Measurements from ENCODE around the gene KCNH4.
A peak's percentile ranks its signal among the peaks of the same experiment; 100 is the strongest.
"Not testable (repeated sequence)": the region's sequence is repeated elsewhere in the genome, so short reads cannot be mapped to it uniquely, and the experiment has no call there.

The KCNH4 gene

DNA sequence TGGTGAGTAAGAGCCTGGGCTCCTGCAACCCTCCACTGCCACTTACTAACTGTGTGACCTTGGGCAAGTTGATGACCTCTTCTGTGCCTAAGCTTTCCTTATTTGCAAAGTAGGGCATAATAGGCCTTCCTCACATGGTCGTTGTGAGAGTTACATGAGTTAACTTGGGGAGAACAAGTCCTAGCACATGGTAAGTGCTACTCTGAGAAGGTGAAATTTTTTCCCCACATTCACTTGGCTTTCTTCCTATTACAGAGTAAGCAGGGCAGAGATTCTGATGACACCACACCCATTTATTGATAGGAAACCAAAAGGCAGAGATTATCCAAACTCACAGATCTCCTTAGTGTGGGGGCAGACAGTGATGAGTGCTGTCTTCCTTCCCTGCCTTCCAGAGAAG, 1.6 kb downstream of the KCNH4 start:
- no peak for DNase-seq (ENCODE audit: low read depth in 2 of 3, low spot score in 2 of 3)

DNA sequence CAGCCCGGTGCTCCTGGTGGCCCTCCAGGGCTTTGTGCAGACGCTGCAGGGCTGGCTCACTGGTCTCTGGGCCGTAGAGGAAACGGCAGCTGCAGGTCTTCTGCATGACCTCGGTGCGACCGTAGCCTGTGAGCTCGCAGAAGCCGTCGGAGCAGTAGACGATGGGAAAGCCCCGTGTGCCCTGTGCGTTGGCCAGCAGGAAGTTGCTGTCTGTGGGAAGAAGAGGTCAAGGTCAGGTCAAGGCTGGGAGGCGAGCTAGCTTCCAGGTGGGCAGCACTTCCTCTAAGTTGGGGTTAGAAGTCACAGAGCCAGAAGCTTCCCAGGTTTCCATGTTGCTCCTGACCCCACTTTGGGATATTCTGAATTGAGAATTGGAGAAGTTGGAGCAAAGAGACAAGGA, 2.1 kb downstream of the KCNH4 start:
- no peak for DNase-seq (ENCODE audit: low read depth in 2 of 3, low spot score in 2 of 3)

DNA sequence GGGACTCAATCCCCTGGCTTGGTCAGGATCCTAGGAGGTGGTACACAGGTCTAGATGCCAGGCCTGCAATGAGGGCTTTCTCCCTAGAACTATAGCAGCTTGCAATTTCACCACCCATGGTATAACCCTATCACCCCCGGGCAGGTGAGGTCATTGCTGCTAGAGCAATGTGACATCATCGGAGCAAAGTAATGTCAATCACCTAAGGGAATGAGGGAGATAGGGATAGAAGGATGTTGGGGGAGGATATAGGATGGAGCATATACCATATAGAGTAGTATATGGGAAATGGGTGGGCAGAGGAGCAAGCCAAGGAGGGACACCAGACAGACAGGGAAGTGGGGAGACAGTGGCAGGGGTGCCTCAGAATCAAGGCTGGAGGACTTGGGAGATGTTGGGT, 3.3 kb downstream of the KCNH4 start:
- DNase-seq (ENCODE audit: low read depth in 2 of 3, low spot score in 2 of 3): no peak

DNA sequence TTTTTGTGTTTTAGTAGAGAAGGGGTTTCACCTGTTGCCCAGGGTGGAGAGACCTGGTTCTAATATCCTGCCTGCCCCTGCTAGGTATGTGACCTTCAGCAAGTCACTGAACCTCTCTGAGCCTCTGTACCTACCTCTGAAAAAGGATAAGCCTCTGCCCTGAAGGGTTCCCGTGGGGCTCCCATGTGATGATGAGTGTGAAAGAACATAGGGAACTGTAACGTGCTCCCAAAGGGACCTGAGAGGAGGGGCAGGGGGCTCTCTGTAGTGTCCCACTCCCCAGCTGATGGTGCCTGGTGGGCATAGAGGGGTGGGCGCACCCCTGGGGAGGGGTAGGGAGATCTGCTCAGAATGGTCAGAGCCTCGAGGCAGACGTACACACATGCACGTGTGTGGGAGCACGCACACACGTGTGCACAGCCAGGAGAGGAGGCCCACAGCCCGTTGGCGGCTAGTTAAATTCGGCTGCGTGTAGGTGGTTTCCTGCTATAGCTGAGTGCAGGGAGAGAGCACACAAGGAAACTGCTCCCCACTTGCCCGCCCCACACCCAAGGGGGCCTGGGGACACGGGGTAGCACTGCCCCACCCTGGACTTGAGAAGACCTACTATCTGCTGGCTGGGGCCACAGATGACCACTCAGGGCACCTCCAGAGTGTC, 6.7 kb downstream of the KCNH4 start:
- no peak for DNase-seq (ENCODE audit: low read depth in 2 of 3, low spot score in 2 of 3)

DNA sequence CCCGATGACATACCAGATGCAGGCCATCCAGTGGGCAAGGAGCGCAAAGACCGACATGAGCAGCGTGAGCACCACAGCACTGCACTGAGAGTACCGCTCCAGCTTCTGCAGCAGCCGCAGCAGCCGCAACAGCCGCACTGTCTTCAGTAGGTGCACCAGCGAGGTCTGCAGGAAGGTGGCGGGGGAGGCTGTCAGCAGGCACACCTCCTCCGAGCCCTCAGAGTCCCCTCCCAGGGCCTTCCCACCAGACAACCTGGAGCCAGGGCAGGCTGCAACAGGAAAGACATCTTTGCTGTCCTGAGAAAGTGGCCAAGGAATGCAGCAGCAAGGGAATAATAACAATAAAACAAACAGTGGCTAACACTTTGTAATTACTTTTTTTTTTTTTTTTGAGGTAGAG, 9.1 kb downstream of the KCNH4 start:
- no peak for DNase-seq (ENCODE audit: low read depth in 2 of 3, low spot score in 2 of 3)

DNA sequence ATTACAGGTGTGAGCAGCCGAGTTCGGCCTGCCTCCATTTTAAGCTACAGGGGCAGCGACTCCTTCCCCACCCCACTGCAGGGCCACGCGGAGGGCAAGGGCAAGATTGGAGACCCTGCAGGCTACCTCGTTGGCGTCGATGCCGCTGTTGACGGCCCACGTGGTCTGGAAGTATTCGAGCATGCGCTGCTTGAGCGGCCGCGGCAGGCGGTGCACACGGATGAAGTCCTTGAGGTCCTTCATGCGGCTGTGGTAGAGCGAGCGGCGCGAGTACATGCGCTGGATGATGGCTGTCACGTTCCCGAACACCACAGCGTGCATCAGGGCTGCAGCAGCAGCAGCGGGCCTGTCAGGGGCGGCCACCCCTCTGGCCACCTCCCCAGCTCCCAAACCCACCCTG, 11.6 kb downstream of the KCNH4 start:
- no peak for DNase-seq (ENCODE audit: low read depth in 2 of 3, low spot score in 2 of 3)

DNA sequence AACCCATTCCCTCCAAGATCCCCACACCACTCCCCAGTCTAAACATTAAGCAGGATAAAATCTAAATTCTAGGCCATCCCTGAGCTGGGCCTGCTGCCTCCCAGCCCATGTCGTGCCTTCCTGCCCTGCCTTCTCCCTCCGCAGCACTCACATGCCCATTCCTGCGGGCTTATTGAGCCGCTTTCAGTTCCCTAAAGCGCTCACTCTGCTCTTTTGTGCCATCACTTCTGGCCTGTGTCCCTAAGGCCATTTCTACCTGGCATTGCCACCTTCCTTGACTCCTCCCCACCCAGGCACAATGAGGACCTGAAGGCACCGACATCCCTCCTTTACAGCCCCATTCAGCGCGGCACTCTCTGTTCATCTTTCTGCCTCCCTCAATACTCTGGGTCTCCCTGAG, 13.1 kb downstream of the KCNH4 start:
- no peak for DNase-seq (ENCODE audit: low read depth in 2 of 3, low spot score in 2 of 3)

DNA sequence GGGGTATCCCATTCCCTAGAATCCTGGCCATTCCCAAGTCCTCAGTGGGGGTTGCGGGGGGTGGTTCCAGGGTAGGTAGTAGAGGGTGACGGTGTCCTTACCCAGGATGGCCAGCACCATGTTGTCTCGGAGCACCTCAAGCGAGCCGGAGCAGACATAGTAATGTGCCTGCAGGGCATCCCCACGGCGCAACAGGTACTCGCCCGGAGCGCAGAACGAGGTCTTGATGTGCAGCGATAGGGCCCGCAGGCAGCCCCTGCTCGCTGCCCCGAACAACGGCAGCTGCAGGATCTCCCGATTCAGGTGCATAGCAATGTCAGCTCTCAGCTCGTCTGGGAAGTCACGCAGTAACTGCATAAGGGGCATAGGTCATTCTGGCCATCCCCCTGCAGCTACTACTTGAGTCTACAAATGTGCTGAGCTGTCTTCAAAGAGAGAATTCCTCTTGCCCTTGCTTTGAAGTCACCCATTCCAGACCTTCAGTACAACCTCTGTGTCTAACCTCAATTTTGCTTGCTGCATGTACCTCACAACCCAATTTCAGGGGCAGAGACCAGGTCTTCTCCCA, 14.7 kb downstream of the KCNH4 start:
- no peak for DNase-seq (ENCODE audit: low read depth in 2 of 3, low spot score in 2 of 3)

DNA sequence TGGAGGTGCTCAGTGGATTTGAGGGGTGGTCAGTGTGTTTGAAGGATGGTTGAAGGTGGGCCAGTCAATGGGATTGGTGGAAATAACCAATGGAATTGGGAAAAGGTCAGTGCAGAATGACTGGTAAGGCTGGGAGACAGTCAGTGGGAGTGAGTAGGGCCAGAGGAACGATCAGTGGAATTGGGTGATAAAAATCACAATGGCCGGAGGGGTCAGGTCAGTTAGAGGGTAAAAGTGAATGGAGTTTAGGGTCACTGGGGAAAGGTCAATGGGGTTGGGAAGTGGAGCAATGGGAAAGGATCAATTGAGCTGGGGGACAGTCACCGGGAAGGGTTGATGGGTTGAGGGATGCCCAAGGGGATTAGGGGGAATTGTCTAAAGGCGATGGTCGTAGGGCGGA, 15.2 kb downstream of the KCNH4 start:
- no peak for DNase-seq (ENCODE audit: low read depth in 2 of 3, low spot score in 2 of 3)

DNA sequence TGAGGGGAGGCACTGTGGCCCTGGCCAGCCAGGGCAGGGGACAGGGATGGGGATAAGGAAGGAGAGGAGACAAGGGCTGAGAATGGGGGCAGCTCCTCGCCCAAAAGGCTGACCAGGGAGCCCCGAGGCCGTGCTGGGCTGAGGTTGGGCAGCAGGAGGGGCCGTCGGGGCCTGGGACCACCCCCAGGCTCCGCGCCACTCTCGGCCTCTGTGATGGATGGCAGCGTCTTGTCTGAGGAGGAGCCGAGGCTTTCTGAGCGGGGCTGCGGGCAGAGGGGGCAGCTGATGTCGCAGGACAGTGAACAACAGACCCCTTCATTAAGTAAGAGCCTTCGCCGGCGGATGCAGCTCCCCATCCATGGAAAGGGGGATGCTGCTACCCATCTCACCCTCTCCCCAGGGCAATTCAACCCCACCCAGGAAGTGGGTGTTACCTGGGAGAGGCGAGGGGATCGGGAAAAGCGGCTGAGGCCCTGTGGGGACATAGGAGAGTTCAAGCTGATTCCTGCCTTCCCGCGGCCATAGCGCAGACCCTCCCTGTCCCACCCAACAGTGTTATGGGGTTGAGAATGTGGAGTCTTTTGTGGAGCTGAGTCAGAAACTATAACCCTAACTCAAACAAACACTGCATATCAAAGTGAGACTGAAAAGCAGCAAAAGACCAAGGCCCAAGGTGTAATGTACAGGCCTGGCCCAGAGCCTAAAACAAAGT, 17.1 kb downstream of the KCNH4 start:
- DNase-seq (ENCODE audit: low read depth in 2 of 3, low spot score in 2 of 3): no peak

DNA sequence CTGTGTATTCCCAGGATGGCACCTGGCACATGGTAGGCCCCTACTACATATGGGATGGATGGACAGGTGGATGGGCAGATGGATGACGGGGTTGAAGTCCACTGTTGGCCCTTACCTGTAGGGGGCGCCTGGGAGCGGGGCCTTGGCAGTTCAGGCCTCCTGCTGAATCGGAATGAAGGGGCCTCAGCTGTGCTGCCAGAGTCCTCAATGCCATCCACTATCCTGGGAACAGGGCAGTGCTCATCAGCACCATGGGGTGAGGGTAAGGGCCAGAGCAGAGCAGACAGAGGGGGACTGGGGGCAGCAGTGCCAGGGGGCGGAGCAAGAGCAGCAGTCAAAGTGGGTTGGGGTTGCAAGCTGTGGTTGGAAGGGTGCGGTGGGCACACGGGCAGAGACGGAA, 17.8 kb downstream of the KCNH4 start:
- peak in 2 of 3 experiments; percentile 41 to 51 for DNase-seq (ENCODE audit: low read depth in 2 of 3, low spot score in 2 of 3)

DNA sequence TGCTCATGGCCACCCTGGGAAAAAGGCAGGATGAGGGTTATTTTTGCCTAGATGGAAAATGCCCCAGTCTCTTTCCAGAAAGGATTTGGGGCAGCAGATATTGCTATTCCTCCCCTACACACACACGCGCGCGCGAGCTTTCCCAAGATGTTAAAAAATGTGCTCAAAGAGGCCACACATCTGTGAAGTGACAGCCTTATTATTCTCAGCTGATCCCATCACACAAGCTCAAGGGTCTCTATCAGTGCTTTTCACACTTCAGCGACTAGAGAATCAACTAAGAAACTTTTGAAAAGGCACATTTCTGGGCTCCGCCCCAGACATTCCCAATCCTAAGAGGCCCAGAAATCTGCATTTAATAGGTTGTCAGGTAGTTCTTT, 20.4 kb downstream of the KCNH4 start:
- DNase-seq (ENCODE audit: low read depth in 2 of 3, low spot score in 2 of 3): no peak

DNA sequence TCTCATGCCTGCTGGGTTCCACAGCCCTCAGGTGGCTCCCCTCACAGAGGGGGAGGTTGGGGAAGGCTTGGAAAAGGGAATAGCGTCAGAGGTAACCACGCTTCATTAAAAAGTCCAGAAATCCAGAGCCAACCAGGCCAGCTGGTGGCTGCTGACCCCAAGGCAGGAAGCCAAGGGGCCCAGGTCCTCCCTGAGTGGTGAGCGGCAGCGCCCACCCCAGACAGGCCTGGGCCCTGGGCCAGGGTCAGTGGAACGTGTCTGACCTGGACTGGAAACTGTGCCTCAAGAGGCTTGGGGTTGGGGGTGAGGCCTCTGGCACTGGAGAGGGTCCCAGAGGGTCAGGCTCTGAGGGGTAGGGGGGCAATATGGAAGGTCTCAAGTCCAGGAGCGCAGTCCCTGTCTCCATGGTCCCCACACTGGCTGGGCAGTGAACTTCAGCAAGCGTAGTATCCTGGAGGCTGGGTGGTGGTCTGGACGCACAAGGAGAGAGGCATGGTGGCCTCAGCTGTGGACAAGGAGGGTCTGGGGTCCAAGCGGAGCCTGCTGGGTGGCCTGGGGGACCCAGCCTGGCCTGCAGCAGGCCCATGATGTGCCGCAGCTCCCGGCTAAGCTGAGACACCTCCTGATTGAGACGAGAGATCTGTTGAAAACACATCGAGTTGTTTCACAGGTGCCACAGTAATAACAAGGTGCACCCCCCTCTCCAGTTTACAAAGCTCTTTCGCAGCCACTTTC, 21.0 kb downstream of the KCNH4 start:
- no peak for DNase-seq (ENCODE audit: low read depth in 2 of 3, low spot score in 2 of 3)

DNA sequence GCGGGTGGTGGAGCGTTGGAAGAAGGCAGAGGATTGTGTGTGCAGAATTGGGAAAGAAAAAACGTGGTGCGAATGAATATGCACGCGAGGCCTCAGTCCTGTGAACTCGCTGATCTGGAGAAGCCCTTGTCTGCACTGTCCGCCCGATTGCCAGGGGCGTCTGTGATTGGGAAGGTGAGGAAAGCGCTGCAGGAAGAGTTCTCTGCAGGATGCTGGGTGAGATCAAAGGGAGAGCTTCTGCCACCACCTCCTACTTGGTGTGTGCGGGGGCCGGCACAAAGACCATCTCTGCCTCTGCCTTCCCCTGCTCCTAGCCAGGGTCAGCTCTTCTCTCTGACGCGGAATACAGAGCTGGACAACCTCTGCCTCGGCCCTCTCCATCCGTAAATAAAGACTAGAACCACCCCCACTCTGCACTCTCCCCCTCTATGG, 25.3 kb downstream of the KCNH4 start:
- no peak for DNase-seq (ENCODE audit: low read depth in 2 of 3, low spot score in 2 of 3)

DNA sequence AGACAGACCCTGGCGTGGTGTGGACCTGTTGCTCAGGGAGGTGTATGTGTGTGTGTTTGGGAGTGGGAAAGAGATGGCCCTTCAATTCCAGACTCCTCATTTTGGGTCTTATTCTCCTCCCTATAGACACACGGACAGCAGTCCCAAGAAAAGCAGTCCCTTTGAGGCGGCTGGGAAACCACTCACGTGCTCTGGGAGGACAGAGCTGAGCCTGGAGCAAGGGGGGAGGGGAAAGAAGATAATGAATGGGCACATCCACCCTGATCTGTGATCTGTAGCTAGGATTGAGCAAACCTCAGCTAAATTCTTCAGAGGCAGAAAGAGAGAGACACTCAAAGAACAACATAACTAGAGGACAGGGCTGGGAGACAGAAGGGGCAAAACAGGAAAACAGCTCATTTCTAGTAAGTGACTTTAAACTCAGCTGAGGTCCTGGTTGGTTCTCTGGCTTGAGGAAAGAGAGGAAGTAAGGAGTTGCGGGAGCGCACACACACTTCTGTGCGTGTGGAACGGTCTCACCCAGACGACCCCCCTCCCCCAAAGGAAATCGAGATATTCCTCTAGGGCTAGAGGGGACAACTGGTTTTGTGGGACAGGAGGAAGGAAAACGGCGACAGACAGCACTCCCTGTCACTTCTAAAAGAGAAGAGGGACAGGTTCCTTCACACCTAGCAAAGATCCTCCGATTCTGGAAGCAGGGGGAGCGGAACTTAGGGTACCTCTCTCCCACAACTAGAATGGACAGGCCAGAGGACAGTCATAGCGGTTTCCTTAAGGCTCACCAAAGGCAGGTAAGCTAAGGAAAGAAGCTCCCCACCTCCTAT, 26.8 kb downstream of the KCNH4 start:
- no peak for DNase-seq (ENCODE audit: low read depth in 2 of 3, low spot score in 2 of 3)

DNA sequence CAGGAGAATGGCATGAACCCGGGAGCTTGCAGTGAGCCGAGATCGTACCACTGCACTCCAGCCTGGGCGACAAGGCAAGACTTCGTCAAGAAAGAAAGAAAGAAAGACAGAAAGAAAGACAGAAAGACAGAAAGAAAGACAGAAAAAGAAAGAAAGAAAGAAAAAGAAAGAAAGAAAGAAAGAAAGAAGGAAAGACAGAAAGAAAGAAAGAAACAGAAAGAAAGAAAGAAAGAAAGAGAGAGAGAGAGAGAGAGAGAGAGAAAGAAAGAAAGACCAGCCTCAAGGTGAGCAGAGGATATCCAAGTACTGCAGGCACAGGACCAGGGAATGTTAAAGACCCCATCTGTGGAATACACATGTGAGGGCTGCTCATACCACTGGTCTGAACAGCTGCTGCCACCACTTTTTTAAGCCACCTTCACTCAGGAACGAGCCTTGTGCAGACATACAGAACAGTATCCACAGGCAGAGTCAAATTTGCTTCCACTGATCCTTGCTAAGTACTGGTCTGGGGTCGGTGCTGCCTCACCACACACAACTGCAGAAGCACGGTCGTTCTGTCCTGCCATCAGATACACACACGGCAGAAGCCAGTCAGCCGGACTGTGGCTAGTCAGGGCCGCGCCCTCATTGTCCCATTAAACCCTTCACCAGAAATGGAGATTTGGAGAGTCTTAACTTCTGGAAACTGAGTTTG, 33.9 kb downstream of the KCNH4 start:
- no peak for DNase-seq (ENCODE audit: low read depth in 2 of 3, low spot score in 2 of 3)

DNA sequence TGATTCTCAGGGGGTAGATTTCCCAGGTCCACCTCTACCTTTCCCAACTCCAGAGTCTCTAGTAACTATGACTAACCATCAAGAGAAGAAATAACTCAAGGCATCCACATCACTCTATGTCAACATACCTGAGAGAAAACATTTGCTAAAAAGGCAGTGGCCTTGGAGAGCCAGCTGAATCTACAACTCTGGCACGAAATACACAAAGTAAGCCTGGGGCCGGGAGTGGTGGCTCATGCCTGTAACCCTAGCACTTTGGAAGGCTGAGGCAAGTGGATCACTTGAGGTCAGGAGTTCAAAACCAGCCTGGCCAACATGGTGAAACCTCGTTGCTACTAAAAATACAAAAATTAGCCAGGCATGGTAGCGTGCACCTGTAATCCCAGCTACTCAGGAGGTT, 37.8 kb downstream of the KCNH4 start:
- DNase-seq (ENCODE audit: low read depth in 2 of 3, low spot score in 2 of 3): not testable (repeated sequence)

DNA sequence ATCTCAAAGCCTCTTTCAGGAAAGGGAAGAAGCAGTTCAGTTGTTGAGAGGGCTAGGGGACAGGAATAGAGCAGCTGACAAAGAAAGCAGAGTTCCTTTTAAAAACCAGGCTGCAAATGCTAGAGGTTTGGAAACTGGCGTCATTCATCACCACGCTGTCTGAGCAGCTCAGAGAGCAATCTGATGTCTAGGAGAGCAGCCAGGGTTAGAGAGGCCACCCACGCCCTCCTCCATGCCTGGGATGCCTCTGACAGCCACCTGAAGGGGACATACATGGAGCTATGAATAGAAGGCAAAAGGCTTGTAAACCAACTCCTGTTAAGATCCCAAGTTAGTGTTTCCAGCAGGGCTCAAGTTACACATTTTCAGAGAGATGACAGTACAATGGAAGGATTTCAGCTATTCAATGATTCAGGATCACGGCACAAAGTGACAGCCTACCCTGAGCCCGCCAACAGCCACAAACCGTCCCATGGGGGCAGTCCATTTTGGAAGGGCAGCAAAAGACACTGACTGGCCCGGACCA, 38.5 kb downstream of the KCNH4 start:
- no peak for DNase-seq (ENCODE audit: low read depth in 2 of 3, low spot score in 2 of 3)

DNA sequence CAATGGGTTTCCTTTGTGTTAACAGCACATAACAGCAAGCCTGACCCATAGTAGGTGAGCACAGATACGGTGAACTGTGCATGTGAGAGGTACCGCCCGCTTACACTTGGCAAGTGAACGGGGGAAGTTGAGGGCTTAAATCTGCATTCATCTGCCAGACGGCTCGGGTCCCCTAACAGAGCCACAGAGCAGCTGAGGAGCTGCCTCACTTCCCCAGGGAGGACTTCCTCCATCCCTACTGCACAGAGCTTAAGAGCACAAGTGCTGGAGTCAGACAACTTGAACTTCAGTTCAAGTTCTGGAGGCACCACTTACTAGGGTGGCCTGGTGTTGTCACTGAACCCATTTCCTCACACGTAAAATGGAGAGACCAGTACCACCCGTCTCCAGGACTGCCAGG, 39.6 kb downstream of the KCNH4 start:
- DNase-seq (ENCODE audit: low read depth in 2 of 3, low spot score in 2 of 3): no peak

DNA sequence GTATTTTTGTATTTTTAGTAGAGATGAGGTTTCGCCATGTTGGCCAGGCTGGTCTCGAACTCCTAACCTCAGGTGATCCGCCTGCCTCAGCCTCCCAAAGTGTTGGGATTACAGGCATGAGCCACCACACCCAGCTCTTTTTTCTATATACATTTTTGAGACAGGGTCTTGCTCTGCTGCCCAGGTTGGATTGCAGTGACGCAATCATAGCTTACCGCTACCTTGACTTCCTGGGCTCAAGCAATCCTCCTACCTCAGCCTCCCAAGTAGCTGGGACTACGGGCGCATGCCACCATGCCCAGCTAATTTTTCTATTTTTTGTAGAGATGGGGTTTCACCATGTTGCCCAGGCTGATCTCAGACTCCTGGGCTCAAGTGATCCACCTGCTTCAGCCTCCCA, 40.3 kb downstream of the KCNH4 start:
- DNase-seq (ENCODE audit: low read depth in 2 of 3, low spot score in 2 of 3): not testable (repeated sequence)
